Skin epidermis (tissue), 12 donors: ENCODE results near the gene KRT36.

Experiments
- H3K27ac ChIP-seq, 21 experiments: fragments of 200-600 bp; sonication (generic) in 11 of 21; one replicate each; pipeline ENCODE4 v1.5.0; 2020; ENCODE audit warnings: mild to moderate bottlenecking in 3 of 21, inconsistent platforms in 2 of 21, moderate library complexity in 2 of 21
- H3K4me3 ChIP-seq, 7 experiments: fragments of 200-600 bp; sonication (generic) in 2 of 7; one replicate each; pipeline ENCODE4 v1.5.0; 2020; ENCODE audit warnings: inconsistent platforms in 2 of 7, mild to moderate bottlenecking in 2 of 7, moderate library complexity in 1 of 7

The KRT36 gene

DNA sequence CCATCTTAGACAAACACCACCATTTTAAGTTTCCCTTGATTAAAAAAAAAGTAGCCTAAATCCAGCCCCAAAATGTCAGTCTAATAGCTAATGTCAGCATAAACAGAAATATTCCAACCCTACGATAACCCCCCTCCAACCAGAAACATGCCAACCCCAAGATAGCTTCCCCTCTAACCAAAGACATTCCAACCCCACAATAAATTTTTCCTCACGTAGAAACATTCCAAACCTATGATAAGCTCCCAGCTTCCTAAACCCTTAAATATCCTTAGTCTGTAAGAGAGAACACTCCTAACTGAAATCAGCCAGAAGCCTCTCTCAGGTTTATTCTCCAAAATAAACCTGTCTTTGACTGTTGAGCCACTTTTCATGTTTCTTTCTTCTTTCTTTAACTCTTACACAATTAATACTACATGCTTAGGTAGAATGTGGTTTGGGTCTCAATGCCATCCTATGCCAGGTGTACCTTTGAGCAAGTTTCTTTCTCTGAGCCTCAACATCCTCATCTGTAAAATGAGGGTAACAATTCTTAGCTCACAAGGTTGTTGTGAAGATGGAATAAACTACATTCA, 38.5 kb downstream of the KRT36 start:
- H3K27ac ChIP-seq = no peak overlapping the region
- H3K4me3 ChIP-seq = no peak overlapping the region

DNA sequence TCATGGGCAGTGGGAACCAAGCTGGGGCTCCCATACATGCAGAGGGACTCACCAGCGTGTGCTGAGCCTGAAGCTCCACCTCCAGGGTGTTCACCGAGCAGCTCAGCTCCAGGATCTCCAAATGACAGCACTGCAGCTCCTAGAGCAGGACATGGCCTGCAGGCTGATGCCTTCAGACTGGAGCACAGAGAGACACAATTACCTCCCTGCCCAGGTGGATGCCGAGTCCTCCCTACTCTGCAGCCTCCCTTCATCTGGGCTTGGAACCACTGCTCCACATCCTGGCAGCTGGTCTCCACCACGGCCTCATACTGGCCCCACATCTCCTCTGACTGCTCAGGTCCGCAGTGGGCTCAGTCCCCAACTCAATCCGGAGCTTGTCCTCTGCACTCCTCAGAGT, 40.7 kb downstream of the KRT36 start:
- no peak overlapping the region for H3K4me3 ChIP-seq
- no peak overlapping the region for H3K27ac ChIP-seq

- no peak overlapping the region for H3K27ac ChIP-seq
- no peak overlapping the region for H3K4me3 ChIP-seq
These were observed 41.2 kb downstream of the KRT36 start for GRCh38 chr17:41448506-41448905.

DNA sequence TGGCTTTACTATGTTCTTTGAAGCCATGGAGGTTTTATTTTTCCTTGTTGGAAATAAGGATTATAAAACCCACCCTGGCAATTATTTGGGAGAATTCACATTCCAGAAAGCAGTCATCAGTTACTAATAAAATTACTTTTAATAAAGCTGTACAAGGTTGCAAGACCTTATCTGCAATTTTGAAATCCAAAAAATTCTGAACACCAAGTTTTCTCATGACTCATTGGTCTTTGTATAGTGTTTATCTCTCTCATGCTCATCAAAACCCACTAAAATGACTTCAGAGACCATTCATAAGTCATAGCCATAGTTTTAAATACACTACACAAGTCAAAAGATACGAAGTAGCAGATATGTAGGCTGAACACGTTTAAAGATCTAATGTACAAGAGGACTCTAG, 42.9 kb downstream of the KRT36 start:
- Histone ChIP-seq H3K27ac (no peak overlapping the region), H3K4me3 (no peak overlapping the region)

DNA sequence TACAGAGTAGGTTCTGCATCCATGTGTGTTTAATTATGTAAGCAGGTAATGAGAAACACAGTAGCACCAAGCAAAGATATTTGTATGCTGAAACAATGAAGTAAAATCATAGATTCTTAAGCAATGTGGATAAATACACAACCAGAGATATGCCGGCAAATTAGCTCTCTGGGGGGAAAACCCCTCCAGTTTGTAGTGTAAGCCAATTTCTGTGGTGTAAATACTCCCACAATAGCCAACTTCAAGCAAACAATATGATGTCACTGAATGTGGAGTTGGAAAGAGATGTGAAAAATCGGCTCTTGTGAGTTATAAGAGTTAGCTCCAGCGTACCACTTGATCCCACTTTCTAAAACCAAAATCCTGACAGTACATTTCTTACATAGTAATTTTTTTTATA, 45.1 kb downstream of the KRT36 start:
- Histone ChIP-seq H3K4me3 (no peak overlapping the region), H3K27ac (no peak overlapping the region)

GRCh38 chr17:41444186-41444585, 45.5 kb downstream of the KRT36 start:
- Histone ChIP-seq H3K4me3 (no peak overlapping the region), H3K27ac (no peak overlapping the region)

DNA sequence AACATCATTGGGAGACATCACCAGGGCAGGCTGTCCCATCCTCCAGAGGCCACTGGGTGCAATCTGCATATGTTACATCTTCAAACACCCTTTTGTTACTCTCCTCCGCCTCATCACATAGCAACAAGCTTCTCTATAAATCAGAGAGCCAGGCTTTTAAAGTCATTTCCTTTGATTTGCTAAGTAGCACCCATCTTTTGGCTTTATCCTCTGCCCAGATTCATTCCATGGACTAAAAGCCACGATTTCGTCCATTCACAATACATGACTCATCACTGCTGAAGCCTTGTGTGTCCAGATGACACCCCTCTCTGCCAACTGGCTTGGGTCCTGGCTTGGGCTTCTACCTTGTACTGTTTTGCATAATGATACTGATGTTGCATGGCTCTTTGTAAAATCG, 47.0 kb downstream of the KRT36 start:
- no peak overlapping the region for H3K4me3 ChIP-seq
- H3K27ac ChIP-seq = no peak overlapping the region

DNA sequence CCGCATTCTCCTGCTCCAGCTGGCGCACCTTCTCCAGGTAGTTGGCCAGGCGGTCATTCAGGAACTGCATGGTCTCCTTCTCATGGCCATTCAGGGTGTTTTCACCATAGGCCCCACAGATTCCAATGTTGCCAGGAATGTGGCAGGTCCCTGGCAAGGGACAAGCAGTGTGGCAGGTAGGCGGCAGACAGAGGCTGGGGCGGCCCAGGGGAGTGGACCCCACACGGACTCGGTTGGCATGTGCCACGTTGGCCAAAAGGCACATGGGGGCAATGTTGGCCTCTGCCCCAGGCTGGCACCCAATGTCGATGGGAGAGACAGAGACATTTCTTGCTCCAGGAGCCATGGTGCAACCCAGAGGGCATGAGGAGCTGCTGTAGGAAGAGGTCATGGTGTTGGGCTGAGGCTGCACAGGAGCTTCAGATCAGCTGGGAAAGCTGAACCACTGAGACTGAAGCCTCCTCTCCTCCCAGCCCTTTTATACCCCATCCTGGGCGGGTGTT, 49.1 kb downstream of the KRT36 start, which contains the start of gene KRT38:
Gene KRT38 (minus strand): TSS at position 453 of the 503 bp plus-strand sequence. CDS start 62 bp downstream, at position 391.
- Histone ChIP-seq H3K4me3 (no peak within 1 kb of the TSS), H3K27ac (no peak within 1 kb of the TSS)

GRCh38 chr17:41439375-41439774, 50.3 kb downstream of the KRT36 start:
- H3K27ac ChIP-seq = no peak overlapping the region

DNA sequence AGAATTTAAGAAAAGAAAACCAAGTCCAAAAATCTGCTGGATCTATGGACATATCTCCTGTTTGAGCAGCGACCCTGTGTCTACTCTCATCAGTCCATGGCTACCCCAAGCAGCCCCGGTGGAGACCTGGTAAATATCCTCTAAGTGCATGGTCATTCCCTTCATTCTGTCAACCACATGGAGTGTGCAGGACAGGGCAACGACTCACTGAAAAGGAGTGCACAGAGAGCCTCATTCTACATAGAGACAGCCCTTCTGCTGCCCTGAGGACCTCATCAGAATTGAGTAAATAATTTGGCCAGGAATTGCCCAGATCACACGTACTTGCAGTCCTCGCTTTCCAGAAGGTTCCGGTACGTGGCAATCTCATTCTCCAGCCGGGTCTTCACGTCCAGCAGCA, 51.9 kb downstream of the KRT36 start:
- H3K27ac ChIP-seq = no peak overlapping the region
- H3K4me3 ChIP-seq = no peak overlapping the region

More at GRCh38 chr17:41439375-41439774, 50.3 kb downstream of the KRT36 start:
- H3K4me3 ChIP-seq = no peak overlapping the region

- no peak overlapping the region for H3K4me3 ChIP-seq
- no peak overlapping the region for H3K27ac ChIP-seq
These were observed 52.5 kb downstream of the KRT36 start for GRCh38 chr17:41437254-41437653.
